SJCRH30 (cell line): Measurements from ENCODE around the gene MFAP3L. TPM values are rescaled to one million over a fixed set of nuclear protein-coding genes. Genes with fewer than 3 reads are reported as not detected.

Source experiments
- DNase-seq, 2 experiments: peaks; one replicate each; pipeline ENCODE4 v3.0.0-alpha.2; 2015 to 2020
- H3K27ac ChIP-seq: fragments of 250-450 bp; sonication (Bioruptor Pico); 2 replicates; pipeline ENCODE4 v1.5.1; 2020; ENCODE audit warnings: mild to moderate bottlenecking, moderate library complexity
- H3K27me3 ChIP-seq: fragments of 250-450 bp; sonication (Bioruptor Pico); 2 replicates; pipeline ENCODE4 v1.5.1; 2020; ENCODE audit warnings: mild to moderate bottlenecking, moderate library complexity
- H3K36me3 ChIP-seq: fragments of 250-450 bp; sonication (Bioruptor Pico); 2 replicates; pipeline ENCODE4 v1.5.1; 2020; ENCODE audit warnings: mild to moderate bottlenecking, moderate library complexity
- H3K4me1 ChIP-seq: fragments of 250-450 bp; sonication (Bioruptor Pico); 2 replicates; pipeline ENCODE4 v1.5.1; 2020; ENCODE audit warnings: mild to moderate bottlenecking, moderate library complexity
- H3K4me3 ChIP-seq: fragments of 250-450 bp; sonication (Bioruptor Pico); 2 replicates; pipeline ENCODE4 v1.5.1; 2020; ENCODE audit warnings: mild to moderate bottlenecking, moderate library complexity
- H3K9me3 ChIP-seq: fragments of 250-450 bp; sonication (Bioruptor Pico); replicated peaks from 2 replicates; pipeline ENCODE4 v1.5.1; 2020; ENCODE audit warnings: mild to moderate bottlenecking, moderate library complexity
- total RNA-seq: library from RNA; depleted of rRNA; stranded (reverse); fragments of >200 nt; shearing (Covaris generic); gene quantifications from 2 replicates; pipeline ENCODE4 v1.2.3, GENCODE V29; 2014

Gene MFAP3L
- total RNA-seq, 1 experiment from 2014 or later = 3.5 TPM

DNA sequence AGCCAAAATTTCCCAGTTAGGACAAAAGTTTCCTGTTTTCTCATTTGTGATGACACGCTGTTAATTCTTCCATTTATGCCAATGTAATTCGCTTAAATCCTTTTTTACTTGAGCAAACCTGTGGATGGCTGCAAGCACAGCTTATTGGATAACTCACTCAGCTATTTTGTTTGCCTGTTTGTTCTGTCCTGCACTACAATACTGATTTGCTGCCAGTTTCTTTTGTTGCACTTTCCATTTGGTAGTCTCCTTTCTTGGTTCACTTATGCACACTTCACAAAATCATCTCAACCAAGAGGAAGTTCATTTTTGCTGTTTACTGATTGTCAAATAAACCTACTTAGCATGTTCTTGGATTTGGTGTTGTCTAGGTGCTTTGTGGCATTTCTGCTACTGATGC lies 40.3 kb downstream of the MFAP3L start:
- Histone ChIP-seq H3K9me3 (no peaks in the 10 kb centered on the region), H3K27me3 (no peaks in the 10 kb centered on the region), H3K27ac (no peak overlapping the region), H3K4me3 (no peak overlapping the region), H3K4me1 (peaks cover 23% of the 10 kb centered on the region), H3K36me3 (no peaks in the 10 kb centered on the region)
- DNase-seq = no peak

GRCh38 chr4:169984745-169985144 lies 41.5 kb downstream of the MFAP3L start:
- Histone ChIP-seq H3K4me3 (no peak overlapping the region), H3K4me1 (peaks cover 23% of the 10 kb centered on the region), H3K36me3 (no peaks in the 10 kb centered on the region), H3K27ac (no peak overlapping the region), H3K27me3 (no peaks in the 10 kb centered on the region), H3K9me3 (no peaks in the 10 kb centered on the region)
- DNase-seq = no peak

DNA sequence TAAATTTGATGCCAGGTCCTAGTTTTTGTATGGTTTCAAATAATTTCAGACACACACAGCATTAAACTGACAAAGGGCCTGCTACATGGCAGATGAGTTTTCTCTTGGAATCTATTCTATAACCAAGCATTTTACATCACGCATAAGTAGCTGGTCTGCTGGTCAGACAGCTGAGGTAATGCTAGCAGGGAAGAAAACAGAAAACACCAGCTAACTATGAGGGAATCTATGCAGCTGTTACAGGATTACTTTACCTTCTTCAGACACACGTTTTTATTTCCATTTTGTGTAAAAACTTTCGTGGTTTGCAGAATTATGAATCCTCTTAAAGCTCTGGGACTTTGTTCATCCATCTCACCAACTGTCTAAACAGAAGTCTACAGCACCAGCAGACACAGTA lies 42.0 kb downstream of the MFAP3L start:
- peak; percentile 27 to 79 for DNase-seq
- H3K27me3 ChIP-seq = no peaks in the 10 kb centered on the region
- no peaks in the 10 kb centered on the region for H3K9me3 ChIP-seq
- H3K4me3 ChIP-seq = no peak overlapping the region
- H3K27ac ChIP-seq = no peak overlapping the region
- peaks cover 23% of the 10 kb centered on the region for H3K4me1 ChIP-seq
- no peaks in the 10 kb centered on the region for H3K36me3 ChIP-seq

DNA sequence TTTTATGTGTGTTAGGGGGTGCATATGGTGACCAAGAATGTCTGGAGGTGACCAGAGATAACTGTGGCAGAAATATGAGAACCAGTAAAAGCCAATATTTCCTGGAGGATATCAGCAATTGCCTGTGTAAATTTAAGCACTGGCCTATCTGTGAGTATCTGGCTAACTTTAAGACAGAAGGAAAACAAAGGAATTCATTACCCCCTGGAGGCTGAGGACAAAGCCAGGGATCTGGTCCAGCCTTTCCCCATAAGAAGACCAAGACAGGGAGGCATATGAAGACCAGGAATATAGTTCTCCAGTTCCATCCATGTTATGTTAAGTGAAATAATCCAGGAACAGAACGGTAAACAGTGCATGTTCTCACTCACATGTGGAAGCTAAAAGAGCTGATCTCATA lies 49.2 kb downstream of the MFAP3L start:
- DNase-seq = no peak

DNA sequence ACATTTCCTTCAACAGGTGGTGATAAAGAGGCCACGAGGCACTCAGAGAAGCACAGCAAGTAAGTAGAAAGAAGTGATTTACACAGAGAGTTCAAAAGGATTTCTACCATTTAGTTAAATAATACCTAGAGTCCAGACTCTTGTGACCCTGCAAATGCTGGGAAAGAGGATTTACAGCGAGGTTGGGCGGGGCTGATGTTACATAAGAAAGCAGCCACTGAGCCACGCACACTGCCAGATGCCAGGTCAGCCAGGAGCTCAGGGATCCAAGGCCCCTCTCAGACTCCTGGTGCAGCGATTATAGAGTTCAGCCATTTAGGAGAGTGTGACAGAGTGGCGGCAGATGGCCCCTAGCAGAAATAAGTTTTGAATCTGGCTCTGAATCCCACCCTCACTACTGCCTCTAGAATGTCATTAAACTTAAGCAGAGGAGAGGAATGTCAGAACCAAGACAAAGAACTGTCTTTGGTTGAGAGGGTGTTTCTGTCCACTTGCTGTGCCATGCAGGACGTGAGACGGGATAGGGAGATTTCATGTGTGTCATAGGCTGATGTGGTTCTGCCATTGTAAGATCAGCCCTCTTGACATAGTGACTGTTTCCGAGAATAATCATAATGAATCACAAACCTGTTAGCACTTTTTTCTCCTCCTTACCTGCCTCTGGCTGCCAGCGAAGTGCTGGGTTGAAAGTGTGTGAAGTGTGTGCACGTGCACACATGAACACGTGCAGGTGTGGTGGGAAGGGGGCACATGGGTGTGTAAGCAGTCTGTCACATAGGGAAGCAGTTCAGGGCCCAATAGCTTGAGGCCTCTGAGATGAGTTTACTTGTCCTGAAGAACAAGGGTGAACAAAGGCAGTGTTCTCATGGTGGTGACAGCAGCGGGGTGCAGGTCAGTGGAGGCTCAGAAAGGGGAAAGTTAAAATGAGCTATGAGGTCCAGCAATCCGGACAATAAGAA lies 50.1 kb downstream of the MFAP3L start:
- H3K27me3 ChIP-seq = no peaks in the 10 kb centered on the region
- no peaks in the 10 kb centered on the region for H3K9me3 ChIP-seq
- no peak for DNase-seq
- H3K36me3 ChIP-seq = no peaks in the 10 kb centered on the region
- no peaks in the 10 kb centered on the region for H3K4me1 ChIP-seq
- H3K27ac ChIP-seq = no peak overlapping the region
- H3K4me3 ChIP-seq = no peak overlapping the region

More for the DNA sequence above, 49.2 kb downstream of the MFAP3L start:
- H3K4me3 ChIP-seq = no peak overlapping the region
- H3K36me3 ChIP-seq = no peaks in the 10 kb centered on the region
- H3K27me3 ChIP-seq = no peaks in the 10 kb centered on the region
- no peaks in the 10 kb centered on the region for H3K9me3 ChIP-seq
- peaks cover 4% of the 10 kb centered on the region for H3K4me1 ChIP-seq
- H3K27ac ChIP-seq = no peak overlapping the region

DNA sequence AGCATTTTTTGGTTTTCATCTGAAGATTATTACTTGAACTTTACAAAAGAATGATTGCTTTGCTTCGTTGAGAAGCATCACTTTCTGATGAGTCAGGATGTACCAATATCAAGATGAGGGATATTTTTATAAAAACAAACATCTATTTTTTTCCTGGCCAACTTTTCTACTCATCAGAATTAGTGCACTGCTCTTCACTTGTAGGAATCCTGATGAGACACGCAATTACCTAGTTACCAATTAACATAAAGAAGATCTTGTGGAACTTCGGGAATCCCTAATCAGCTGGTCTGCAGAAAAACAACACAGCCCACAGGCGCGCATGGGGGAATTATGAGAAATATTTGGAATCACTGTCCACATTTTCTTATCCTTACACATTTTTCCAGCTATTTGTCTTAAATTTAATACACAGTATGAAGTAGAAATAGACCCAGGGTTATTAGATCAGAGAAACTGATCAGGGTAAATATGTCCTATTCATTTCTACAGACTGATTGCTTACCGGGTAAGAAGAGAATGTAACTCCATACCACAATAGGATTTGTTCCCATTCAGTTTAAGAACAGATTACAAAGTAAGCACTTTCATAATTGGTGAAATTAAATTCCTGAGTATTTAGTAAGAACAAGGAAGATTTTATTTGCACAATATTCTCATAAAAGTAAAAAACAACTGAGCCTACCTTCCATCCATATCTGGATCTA lies 50.9 kb downstream of the MFAP3L start:
- Histone ChIP-seq H3K27ac (no peak overlapping the region), H3K9me3 (no peaks in the 10 kb centered on the region), H3K27me3 (no peaks in the 10 kb centered on the region), H3K36me3 (no peaks in the 10 kb centered on the region), H3K4me3 (no peak overlapping the region), H3K4me1 (no peaks in the 10 kb centered on the region)
- DNase-seq = no peak

DNA sequence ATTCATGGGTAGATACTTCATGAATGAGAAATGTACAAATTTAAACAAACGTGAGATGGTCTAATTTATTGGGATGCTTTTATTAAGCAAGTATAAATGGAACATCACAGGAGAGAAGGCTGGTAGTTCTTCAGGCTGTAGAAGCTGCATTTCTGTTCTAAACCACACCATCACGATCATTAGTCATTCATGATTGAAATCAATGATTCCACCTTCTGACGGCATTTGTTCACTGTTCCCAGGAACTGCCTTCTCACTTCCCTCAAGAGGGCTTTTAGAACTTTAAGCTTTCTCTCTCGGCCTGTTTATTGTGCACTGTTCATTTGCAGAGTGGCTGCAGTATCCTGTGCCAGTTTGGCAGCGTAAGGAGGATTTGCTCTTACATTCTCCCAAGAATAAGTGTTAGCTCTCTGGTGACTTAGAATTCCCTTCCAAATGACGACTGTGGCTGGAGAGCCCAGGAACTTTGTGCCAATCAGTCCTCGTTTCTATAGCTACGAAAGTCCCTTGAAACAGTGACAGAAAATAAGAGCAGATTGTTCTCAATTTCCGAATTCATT lies 54.7 kb downstream of the MFAP3L start:
- Histone ChIP-seq H3K9me3 (no peaks in the 10 kb centered on the region), H3K27me3 (no peaks in the 10 kb centered on the region), H3K36me3 (no peaks in the 10 kb centered on the region), H3K27ac (no peak overlapping the region), H3K4me3 (no peak overlapping the region), H3K4me1 (no peaks in the 10 kb centered on the region)
- no peak for DNase-seq

DNA sequence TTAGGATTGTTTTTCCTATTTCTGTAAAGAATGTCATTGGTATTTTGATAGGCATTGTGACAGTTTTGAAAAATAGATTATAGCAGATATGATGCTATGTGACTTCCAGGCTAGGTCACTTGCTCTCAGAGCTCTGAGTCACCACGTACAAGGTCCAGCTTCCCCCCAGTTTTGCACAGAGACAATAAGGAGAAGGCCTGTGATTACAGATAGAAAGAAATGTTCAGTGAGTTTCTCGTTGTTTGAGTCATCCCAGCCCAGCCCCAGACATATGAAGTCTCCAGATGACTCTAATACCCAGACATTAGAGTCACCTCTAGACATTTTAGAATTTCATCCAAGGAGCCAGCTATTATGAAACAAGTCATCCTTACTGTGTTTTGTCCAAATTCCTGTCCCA lies 57.2 kb downstream of the MFAP3L start:
- no peak for DNase-seq
- H3K27ac ChIP-seq = no peak overlapping the region

GRCh38 chr4:169963998-169964397 lies 62.2 kb downstream of the MFAP3L start:
- H3K4me3 ChIP-seq = no peak overlapping the region
- H3K27me3 ChIP-seq = no peaks in the 10 kb centered on the region
- no peak overlapping the region for H3K27ac ChIP-seq
- no peaks in the 10 kb centered on the region for H3K4me1 ChIP-seq
- DNase-seq = peak in 1 of 2 experiments; percentile 10
- no peaks in the 10 kb centered on the region for H3K9me3 ChIP-seq
- no peaks in the 10 kb centered on the region for H3K36me3 ChIP-seq

More for the DNA sequence above, 57.2 kb downstream of the MFAP3L start:
- Histone ChIP-seq H3K4me1 (no peaks in the 10 kb centered on the region), H3K36me3 (no peaks in the 10 kb centered on the region), H3K9me3 (no peaks in the 10 kb centered on the region), H3K27me3 (no peaks in the 10 kb centered on the region), H3K4me3 (no peak overlapping the region)

- H3K27ac ChIP-seq = no peak overlapping the region
- DNase-seq = no peak
- no peak overlapping the region for H3K4me3 ChIP-seq
- no peaks in the 10 kb centered on the region for H3K27me3 ChIP-seq
- no peaks in the 10 kb centered on the region for H3K4me1 ChIP-seq
- H3K9me3 ChIP-seq = no peaks in the 10 kb centered on the region
- no peaks in the 10 kb centered on the region for H3K36me3 ChIP-seq
These were observed 66.9 kb downstream of the MFAP3L start for GRCh38 chr4:169959254-169959653.

DNA sequence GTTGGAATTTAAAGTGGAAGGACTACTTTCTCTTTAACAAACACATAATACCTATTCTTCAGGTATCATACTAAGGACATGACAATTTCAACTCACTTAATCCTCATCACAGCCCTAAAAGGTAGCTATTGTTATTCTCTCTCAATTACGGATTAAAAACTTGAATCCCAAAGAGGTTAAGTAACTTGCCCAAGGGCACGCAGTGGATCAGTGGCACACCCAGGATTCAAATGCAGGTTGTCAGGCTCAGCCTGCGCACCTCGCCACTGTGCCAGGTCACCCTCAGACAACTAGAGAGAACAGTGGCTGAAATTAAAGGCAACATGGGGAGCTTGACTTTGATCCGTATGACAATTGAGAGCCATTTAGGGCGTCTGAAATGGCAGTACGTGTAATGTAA lies 67.6 kb downstream of the MFAP3L start:
- no peaks in the 10 kb centered on the region for H3K9me3 ChIP-seq
- no peaks in the 10 kb centered on the region for H3K27me3 ChIP-seq
- DNase-seq = no peak
- H3K36me3 ChIP-seq = no peaks in the 10 kb centered on the region
- no peaks in the 10 kb centered on the region for H3K4me1 ChIP-seq
- H3K27ac ChIP-seq = no peak overlapping the region
- H3K4me3 ChIP-seq = no peak overlapping the region

- no peak overlapping the region for H3K27ac ChIP-seq
- no peaks in the 10 kb centered on the region for H3K36me3 ChIP-seq
- H3K9me3 ChIP-seq = no peaks in the 10 kb centered on the region
- no peak overlapping the region for H3K4me3 ChIP-seq
- no peak for DNase-seq
- no peaks in the 10 kb centered on the region for H3K27me3 ChIP-seq
- no peaks in the 10 kb centered on the region for H3K4me1 ChIP-seq
These were observed 68.4 kb downstream of the MFAP3L start for GRCh38 chr4:169957785-169958184.

- no peaks in the 10 kb centered on the region for H3K27me3 ChIP-seq
- no peaks in the 10 kb centered on the region for H3K36me3 ChIP-seq
- H3K9me3 ChIP-seq = no peaks in the 10 kb centered on the region
- H3K4me1 ChIP-seq = no peaks in the 10 kb centered on the region
- no peak overlapping the region for H3K27ac ChIP-seq
- H3K4me3 ChIP-seq = no peak overlapping the region
- no peak for DNase-seq
These were observed 69.9 kb downstream of the MFAP3L start for GRCh38 chr4:169956091-169956843.

- Histone ChIP-seq H3K27ac (no peak overlapping the region), H3K4me1 (no peaks in the 10 kb centered on the region), H3K27me3 (no peaks in the 10 kb centered on the region), H3K4me3 (no peak overlapping the region), H3K36me3 (no peaks in the 10 kb centered on the region), H3K9me3 (no peaks in the 10 kb centered on the region)
- no peak for DNase-seq
These were observed 70.7 kb downstream of the MFAP3L start for GRCh38 chr4:169955521-169955920.
